WERI-Rb-1 (cell line): ENCODE measurements around the gene FHIT.

ENCODE experiments used
- DNase-seq: peaks from one replicate; pipeline ENCODE4 v3.0.0-alpha.2; 2020
- H3K27ac ChIP-seq: fragments of 250-450 bp; sonication (Bioruptor Pico); 2 replicates; pipeline ENCODE4 v1.5.1; 2020; ENCODE audit warnings: mild to moderate bottlenecking, moderate library complexity
- H3K27me3 ChIP-seq: fragments of 250-450 bp; sonication (Bioruptor Pico); 2 replicates; pipeline ENCODE4 v1.5.1; 2021; ENCODE audit warnings: mild to moderate bottlenecking, low read depth, moderate library complexity; ENCODE audit not compliant: insufficient read depth, severe bottlenecking
- H3K36me3 ChIP-seq: fragments of 250-450 bp; sonication (Bioruptor Pico); 2 replicates; pipeline ENCODE4 v1.5.1; 2020; ENCODE audit warnings: mild to moderate bottlenecking, moderate library complexity
- H3K4me3 ChIP-seq: 2 replicates; pipeline ENCODE4 v1.5.1; 2011; ENCODE audit warnings: low read depth, mild to moderate bottlenecking, control low read depth, low read length
- H3K9me3 ChIP-seq: fragments of 250-450 bp; sonication (Bioruptor Pico); 2 replicates; pipeline ENCODE4 v1.5.1; 2021; ENCODE audit warnings: mild to moderate bottlenecking, moderate library complexity; ENCODE audit not compliant: severe bottlenecking
- TF ChIP-seq, protein P1 (sequence below): IDR thresholded peaks from 2 replicates; pipeline ENCODE4 v1.5.1; 2011; ENCODE audit warnings: low read depth, mild to moderate bottlenecking, control low read depth, inconsistent platforms, low read length

The FHIT gene

GRCh38 chr3:60523536-60523935 lies 727.7 kb downstream of the FHIT start:
- TF ChIP-seq, protein P1, sequence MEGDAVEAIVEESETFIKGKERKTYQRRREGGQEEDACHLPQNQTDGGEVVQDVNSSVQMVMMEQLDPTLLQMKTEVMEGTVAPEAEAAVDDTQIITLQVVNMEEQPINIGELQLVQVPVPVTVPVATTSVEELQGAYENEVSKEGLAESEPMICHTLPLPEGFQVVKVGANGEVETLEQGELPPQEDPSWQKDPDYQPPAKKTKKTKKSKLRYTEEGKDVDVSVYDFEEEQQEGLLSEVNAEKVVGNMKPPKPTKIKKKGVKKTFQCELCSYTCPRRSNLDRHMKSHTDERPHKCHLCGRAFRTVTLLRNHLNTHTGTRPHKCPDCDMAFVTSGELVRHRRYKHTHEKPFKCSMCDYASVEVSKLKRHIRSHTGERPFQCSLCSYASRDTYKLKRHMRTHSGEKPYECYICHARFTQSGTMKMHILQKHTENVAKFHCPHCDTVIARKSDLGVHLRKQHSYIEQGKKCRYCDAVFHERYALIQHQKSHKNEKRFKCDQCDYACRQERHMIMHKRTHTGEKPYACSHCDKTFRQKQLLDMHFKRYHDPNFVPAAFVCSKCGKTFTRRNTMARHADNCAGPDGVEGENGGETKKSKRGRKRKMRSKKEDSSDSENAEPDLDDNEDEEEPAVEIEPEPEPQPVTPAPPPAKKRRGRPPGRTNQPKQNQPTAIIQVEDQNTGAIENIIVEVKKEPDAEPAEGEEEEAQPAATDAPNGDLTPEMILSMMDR, result no peak
- no peak for DNase-seq

DNA sequence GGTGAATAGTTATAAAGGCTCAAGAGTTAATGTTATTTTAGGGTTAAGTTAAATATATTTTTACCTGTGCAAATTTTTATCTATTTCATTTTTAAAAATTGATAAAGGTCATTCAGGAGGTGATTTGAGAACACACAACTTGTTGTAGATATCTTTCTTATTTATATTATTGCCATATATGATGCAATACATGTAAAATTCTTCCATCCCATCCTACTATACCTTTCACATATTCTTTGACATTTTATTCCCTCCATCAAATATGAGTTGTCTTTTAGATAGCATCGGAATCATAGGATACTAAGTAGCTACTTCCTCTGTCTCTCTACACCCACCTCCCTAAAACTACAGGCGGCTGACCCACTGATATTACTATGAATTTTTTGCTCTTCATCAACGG lies 734.1 kb downstream of the FHIT start:
- no peak for DNase-seq
- TF ChIP-seq, protein P1, result no peak
- Histone ChIP-seq H3K27ac (no peak overlapping the region), H3K27me3 (no peaks in the 10 kb centered on the region), H3K4me3 (no peak overlapping the region), H3K9me3 (no peaks in the 10 kb centered on the region), H3K36me3 (no peaks in the 10 kb centered on the region)

More at GRCh38 chr3:60523536-60523935, 727.7 kb downstream of the FHIT start:
- Histone ChIP-seq H3K4me3 (no peak overlapping the region), H3K27me3 (no peaks in the 10 kb centered on the region), H3K9me3 (peaks cover 3% of the 10 kb centered on the region), H3K27ac (no peak overlapping the region), H3K36me3 (no peaks in the 10 kb centered on the region)

- no peaks in the 10 kb centered on the region for H3K9me3 ChIP-seq
- no peaks in the 10 kb centered on the region for H3K36me3 ChIP-seq
- no peak overlapping the region for H3K4me3 ChIP-seq
- H3K27me3 ChIP-seq, result no peaks in the 10 kb centered on the region
- TF ChIP-seq, protein P1, result no peak
- H3K27ac ChIP-seq, result no peak overlapping the region
- DNase-seq, result no peak
Observed at GRCh38 chr3:60514866-60515265, 736.4 kb downstream of the FHIT start.

DNA sequence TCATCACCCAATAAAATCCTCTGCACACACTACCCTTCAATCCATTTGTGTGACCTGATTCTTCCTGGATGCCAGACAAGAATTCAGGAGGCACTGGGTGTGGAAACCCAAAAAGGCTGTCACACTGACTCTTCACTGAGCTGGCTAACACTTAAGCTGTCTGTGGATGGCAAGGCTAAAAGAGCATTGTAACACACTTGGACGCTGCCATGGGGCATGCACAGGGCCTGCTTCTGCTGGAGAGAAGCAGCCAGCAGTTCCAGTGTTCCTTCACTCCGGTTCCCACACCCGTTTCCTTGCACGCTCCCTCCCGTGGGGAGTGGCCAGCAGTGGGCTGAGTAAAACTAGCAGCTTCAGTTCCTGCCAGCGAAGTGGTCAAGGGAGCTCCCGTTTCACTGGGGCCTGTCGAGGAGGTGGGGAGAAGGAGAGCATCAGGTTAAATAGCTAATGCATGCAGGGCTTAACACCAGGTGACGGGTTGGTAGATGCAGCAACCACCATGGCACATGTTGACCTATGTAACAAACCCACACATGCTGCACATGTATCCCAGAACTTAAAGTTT lies 737.1 kb downstream of the FHIT start:
- Histone ChIP-seq H3K36me3 (no peaks in the 10 kb centered on the region), H3K4me3 (no peak overlapping the region), H3K9me3 (no peaks in the 10 kb centered on the region), H3K27me3 (no peaks in the 10 kb centered on the region), H3K27ac (no peak overlapping the region)
- DNase-seq, result no peak
- TF ChIP-seq, protein P1, result no peak

- DNase-seq, result no peak
- no peak overlapping the region for H3K4me3 ChIP-seq
- TF ChIP-seq, protein P1, result no peak
Observed at GRCh38 chr3:60513241-60513640, 738.0 kb downstream of the FHIT start.

GRCh38 chr3:60512506-60512905 lies 738.7 kb downstream of the FHIT start:
- no peaks in the 10 kb centered on the region for H3K27me3 ChIP-seq
- H3K36me3 ChIP-seq, result no peaks in the 10 kb centered on the region
- DNase-seq, result no peak
- H3K9me3 ChIP-seq, result no peaks in the 10 kb centered on the region
- H3K27ac ChIP-seq, result no peak overlapping the region
- TF ChIP-seq, protein P1, result no peak
- H3K4me3 ChIP-seq, result no peak overlapping the region

More at GRCh38 chr3:60513241-60513640, 738.0 kb downstream of the FHIT start:
- Histone ChIP-seq H3K9me3 (no peaks in the 10 kb centered on the region), H3K27me3 (no peaks in the 10 kb centered on the region), H3K27ac (no peak overlapping the region), H3K36me3 (no peaks in the 10 kb centered on the region)
